NT2/D1 (cell line): Measurements from ENCODE around the gene DPPA5.

Experiments used
- SUZ12 ChIP-seq: IDR thresholded peaks from 2 replicates; pipeline ENCODE4 v1.6.1; 2011; ENCODE audit not compliant: insufficient read length, insufficient read depth; ENCODE audit errors: extremely low read depth
- YY1 ChIP-seq: IDR thresholded peaks from 2 replicates; pipeline ENCODE4 v1.6.1; 2011; ENCODE audit not compliant: insufficient read length, insufficient read depth
- ZNF274 ChIP-seq: IDR thresholded peaks from 2 replicates; pipeline ENCODE4 v1.6.1; 2011; ENCODE audit warnings: mild to moderate bottlenecking, low read depth, low read length

DNA sequence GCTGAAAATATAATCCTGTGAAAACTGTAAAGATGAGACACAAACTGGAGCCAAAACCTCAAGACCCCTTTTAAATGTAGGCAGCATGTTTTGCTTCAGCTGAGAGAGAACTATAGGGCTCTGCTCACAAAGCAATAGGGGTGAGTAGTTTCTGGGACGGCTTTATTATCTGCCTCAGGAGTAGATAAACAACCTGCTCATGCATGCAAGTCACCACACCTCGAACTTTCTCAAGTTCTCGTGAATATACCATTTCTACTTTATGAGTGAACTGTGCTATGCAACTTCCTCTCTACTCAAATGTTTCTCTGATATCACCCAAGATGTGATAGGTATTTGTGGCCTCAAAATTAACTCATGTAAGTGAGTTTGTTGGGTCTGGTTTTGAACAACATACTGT lies 23.1 kb upstream of the DPPA5 start:
- no peak for TF ChIP-seq YY1
- no peak for TF ChIP-seq ZNF274
- no peak for TF ChIP-seq SUZ12
